Inferior parietal cortex (tissue), 1 donor: ENCODE results near the gene APOA5.

Experiments used
- DNase-seq: peaks from one replicate; pipeline ENCODE4 v3.0.0-alpha.2; 2016; ENCODE audit errors: extremely low spot score

Gene APOA5

GRCh38 chr11:116797816-116798215, 6.1 kb upstream of the APOA5 start:
- DNase-seq: no peak

GRCh38 chr11:116796548-116796947, 4.9 kb upstream of the APOA5 start:
- DNase-seq: no peak

- no peak for DNase-seq
These were observed 3.2 kb upstream of the APOA5 start for GRCh38 chr11:116794851-116795250.

GRCh38 chr11:116793772-116794097, 2.1 kb upstream of the APOA5 start:
- no peak for DNase-seq

- no peak for DNase-seq
These were observed 1.4 kb upstream of the APOA5 start for GRCh38 chr11:116792869-116793771.

- DNase-seq: no peak
These were observed 627 bp upstream of the APOA5 start for GRCh38 chr11:116792144-116792868.

GRCh38 chr11:116791002-116791812, 472 bp downstream of the APOA5 start:
- DNase-seq: peak; percentile 82

- DNase-seq: no peak
These were observed 1.3 kb downstream of the APOA5 start for GRCh38 chr11:116790167-116791001.

- no peak for DNase-seq
These were observed 2.7 kb downstream of the APOA5 start for GRCh38 chr11:116788975-116789374.

GRCh38 chr11:116788534-116788933, 3.1 kb downstream of the APOA5 start:
- DNase-seq: no peak

- DNase-seq: peak; percentile 78
These were observed 3.7 kb downstream of the APOA5 start, which contains the start of gene ZPR1 for GRCh38 chr11:116787786-116788486. Gene ZPR1, minus strand, starts transcription at chr11:116788023. Its CDS starts 33 bp downstream, at chr11:116787990.

- DNase-seq: no peak
These were observed 4.3 kb downstream of the APOA5 start for GRCh38 chr11:116787436-116787785.

GRCh38 chr11:116786966-116787365, 4.7 kb downstream of the APOA5 start:
- no peak for DNase-seq

- no peak for DNase-seq
These were observed 5.4 kb downstream of the APOA5 start for GRCh38 chr11:116786326-116786725.

GRCh38 chr11:116782728-116783127, 9.0 kb downstream of the APOA5 start:
- no peak for DNase-seq

- DNase-seq: no peak
These were observed 13.1 kb downstream of the APOA5 start for GRCh38 chr11:116778556-116778955.

- DNase-seq: no peak
These were observed 14.6 kb downstream of the APOA5 start for GRCh38 chr11:116777056-116777455.

GRCh38 chr11:116776522-116776984, 15.1 kb downstream of the APOA5 start:
- no peak for DNase-seq

GRCh38 chr11:116775975-116776374, 15.7 kb downstream of the APOA5 start:
- DNase-seq: no peak

- DNase-seq: no peak
These were observed 17.0 kb downstream of the APOA5 start for GRCh38 chr11:116774661-116775060.
